KBM-7 (cell line): ENCODE measurements around the gene MACROD2.

Source experiments
- DNase-seq: peaks from one replicate; pipeline ENCODE4 v3.0.0-alpha.2; 2015
- in situ Hi-C: fragments of 300-500 bp; cut with MboI; formaldehyde crosslinking; loops from 2 replicates; pipeline ENCODE4 v1.14.3; 2020; ENCODE audit warnings: low sequenced_read_pairs, low pct_unique_long_range_greater_than_20kb, mixed read lengths

MACROD2 gene

DNA sequence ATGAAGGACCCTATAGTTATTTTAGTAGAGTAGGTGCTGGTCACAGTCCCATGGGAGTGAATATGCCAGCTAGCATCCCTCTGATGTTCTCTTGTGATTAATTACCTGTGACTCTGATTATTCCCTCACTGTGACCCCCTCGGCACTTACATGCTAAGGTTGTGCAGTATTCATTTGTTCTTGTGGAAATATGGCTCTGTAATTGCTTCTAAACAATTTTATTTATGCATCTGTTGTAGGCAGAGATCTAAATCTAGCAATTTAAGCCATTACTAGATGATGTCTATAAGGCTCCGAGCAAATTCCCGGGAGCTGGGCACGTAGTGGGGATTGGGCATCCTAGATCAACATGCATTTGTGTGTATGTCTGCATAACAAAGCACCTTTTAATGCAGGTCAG, 1616.2 kb downstream of the MACROD2 start:
- DNase-seq, result no peak
- in situ Hi-C loops, result loop anchor here (25.0 kb wide), 1 partner anchor 99 kb away; no protein-coding TSS in a partner anchor

DNA sequence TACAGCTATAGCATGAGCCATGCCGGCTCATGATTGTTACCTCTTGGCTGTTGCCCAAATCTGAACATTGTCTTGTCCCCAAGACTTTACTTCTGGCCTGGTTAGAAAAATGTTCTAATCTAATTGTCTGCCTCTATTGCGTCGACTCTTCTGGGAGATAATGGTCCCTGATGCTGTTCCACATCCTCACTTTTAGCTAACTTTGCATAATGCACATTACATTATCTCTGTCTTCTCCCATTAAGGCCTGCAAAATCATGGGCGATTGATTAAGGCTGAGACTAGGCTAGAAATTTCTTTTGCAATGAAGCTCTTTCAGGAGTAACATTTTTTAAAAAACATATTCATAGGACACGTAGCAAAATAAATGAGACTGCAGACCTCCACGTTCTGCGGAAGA, 1616.9 kb downstream of the MACROD2 start:
- in situ Hi-C loops, result loop anchor here (25.0 kb wide), 1 partner anchor 100 kb away; no protein-coding TSS in a partner anchor
- DNase-seq, result no peak

DNA sequence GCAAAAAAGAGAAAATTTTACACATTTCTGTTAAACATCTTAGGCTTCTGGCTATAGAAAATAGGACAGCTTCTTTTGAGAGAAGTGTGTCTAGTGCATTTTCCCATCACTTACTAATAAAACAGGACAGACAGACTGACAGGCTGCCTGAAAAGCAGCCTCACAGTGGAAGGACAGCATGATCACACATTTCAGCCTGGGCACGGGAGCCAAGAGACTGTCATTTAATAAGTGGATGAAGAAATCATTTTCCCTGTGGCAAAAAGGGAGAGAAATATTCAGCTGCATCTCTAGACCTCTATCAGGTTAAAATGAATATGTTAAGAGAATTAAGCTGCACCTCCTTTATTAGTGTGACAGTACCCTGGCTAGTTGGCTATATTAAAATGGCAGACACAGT, 1617.5 kb downstream of the MACROD2 start:
- in situ Hi-C loops, result loop anchor here (25.0 kb wide), 1 partner anchor 100 kb away; no protein-coding TSS in a partner anchor
- DNase-seq, result no peak

DNA sequence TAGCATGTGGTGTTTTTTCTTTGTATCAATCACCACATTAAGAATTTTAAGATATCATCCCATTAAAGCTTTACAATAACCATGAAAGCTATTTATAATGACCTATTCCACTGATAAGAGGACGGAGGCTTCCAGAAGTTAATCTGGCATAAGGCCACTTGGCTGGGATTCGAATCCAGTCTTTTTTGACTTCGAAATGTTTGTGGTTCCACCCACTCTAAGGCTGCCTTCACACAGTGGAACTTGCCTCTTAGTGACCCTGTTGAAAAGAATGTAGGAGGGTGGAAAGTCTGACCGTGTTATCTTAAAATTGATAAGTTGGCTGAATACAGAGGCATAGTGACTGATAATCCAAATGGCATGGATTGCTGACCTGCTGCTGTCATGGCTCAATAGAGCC, 1618.2 kb downstream of the MACROD2 start:
- in situ Hi-C loops, result loop anchor here (25.0 kb wide), 1 partner anchor 101 kb away; no protein-coding TSS in a partner anchor
- DNase-seq, result no peak

DNA sequence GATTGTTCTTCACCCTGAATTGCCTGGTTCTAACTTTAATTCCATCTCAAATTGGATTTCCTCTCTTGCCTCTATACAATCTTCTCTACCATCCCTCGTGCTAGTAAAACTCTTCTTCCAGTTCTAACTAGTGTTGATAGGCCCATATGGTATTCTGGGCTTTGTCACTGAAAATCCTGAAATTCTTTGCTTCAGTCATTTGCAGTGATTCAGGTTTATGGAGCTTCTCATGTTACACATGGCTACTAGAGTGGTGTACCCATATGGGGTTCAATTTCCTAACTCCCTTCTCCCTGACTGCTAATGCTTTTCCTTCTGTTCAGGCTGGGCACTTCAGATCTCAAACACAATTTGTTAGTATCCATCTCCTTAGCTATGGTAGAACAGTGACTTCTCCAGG, 1621.3 kb downstream of the MACROD2 start:
- DNase-seq, result no peak
- in situ Hi-C loops, result loop anchor here (25.0 kb wide), 1 partner anchor 104 kb away; no protein-coding TSS in a partner anchor

DNA sequence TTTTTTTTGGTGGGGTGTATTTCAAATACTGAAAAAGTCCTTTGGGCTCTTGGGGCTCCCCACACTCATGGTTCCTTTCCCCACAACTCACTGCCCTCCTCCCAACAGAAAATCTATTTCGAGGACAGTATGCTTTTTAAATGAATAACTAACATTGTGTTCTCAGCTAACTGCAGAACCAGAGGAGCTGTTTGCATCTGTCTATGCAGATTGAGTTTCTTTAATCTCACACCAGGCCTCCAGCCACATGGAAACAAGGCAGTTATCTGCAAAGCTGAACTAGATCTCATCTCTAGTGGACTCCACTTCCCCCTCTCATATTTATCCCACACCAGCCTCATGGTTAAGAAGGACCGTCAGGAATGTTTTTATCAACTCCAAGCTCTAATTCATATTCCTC, 1622.8 kb downstream of the MACROD2 start:
- in situ Hi-C loops, result loop anchor here (25.0 kb wide), 1 partner anchor 106 kb away; no protein-coding TSS in a partner anchor
- DNase-seq, result no peak

DNA sequence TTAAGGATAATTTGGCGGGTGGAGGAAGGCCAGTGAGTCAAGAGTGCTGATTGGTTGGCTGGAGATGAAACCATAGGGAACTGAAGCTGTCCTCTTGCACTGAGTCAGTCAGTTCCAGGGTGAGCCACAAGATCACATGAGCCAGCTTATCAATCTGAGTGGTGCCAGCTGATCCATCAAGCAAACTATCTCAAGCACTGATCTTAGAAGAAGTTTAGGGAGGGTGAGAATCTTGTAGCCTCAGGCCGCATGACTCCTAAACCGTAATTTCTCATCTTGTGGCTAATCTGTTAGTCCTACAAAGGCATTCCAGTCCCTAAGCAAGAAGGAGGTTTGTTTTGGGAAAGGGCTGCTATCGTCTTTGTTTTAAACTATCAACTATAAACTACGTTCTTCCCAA, 1623.6 kb downstream of the MACROD2 start:
- DNase-seq, result no peak
- in situ Hi-C loops, result loop anchor here (25.0 kb wide), 1 partner anchor 107 kb away; no protein-coding TSS in a partner anchor

DNA sequence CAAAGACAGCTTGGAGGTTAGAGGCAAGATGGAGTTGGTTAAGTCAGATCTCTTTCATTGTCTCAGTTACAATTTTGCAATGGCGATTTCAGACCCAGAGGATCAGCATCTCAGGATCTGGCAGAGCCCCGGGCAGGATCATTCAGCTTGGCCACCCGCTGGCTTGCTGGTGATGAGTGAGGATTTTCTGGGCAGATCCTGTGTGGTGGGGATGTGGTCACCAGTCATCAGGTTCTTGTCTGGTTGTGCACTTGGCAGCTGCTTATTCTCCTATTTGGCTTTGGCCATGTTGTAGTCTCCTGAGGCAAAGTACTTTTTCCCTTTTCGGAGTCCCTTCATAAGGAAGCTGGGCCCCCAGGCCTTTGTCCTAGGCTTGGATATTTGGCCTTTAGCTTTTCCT, 1624.0 kb downstream of the MACROD2 start:
- no peak for DNase-seq
- in situ Hi-C loops, result loop anchor here (25.0 kb wide), 1 partner anchor 107 kb away; no protein-coding TSS in a partner anchor

DNA sequence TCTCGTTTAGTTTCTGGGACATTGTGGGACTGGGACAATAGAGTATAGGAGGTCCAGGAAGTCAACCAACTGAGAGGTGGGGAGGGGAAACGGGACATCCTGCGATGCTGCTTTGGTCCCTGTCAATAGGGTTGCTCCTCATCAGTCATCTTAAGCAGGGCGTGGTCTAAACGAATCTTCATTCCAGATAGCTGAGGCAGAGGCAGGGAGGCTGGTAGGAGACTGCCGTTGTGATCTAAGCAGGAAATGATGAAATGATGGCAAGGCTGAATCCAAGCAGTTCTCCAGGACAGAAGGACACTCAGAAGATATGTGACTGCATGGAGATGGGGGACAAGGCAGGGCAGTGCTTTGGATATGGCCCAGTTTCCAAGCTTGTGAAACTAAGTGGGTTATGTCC, 1624.5 kb downstream of the MACROD2 start:
- in situ Hi-C loops, result loop anchor here (25.0 kb wide), 1 partner anchor 108 kb away; no protein-coding TSS in a partner anchor
- DNase-seq, result no peak

DNA sequence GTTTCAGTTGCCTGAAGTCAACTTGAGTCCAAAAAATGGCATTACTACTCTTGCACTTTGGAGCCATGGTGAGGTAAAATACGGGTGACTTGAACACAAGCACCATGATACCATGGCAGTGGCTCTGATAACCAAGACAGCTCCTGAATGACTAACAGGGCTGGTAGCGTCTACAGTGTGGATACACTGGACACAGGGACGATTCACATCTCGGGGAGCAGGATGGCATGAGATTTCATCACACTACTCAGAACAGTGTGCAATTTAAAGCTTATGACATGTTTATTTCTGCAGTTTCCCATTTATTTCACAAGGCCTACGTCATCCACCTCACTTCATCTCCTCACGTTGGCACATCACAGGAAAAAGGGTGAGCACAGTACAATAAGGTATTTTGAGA, 1627.1 kb downstream of the MACROD2 start:
- in situ Hi-C loops, result loop anchor here (25.0 kb wide), 1 partner anchor 110 kb away; no protein-coding TSS in a partner anchor
- DNase-seq, result no peak

DNA sequence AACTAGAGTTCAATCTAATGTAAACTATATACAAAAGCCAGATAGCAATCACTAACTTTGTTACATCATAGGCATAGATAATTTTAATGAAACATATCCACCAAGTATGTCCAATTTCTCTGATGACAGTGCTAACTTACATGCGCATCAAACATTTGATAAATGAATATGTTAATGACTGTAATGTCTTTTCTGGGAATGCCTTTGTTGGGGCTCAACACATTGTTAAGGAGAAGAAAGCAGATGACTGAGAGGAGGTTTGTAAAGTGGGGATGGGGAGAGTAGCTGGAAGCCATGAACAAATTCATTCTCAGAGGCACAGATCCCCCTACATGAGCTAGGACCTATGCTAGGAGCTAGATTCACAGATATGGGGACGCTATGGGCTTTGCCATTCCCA, 1627.9 kb downstream of the MACROD2 start:
- in situ Hi-C loops, result loop anchor here (25.0 kb wide), 1 partner anchor 111 kb away; no protein-coding TSS in a partner anchor

DNA sequence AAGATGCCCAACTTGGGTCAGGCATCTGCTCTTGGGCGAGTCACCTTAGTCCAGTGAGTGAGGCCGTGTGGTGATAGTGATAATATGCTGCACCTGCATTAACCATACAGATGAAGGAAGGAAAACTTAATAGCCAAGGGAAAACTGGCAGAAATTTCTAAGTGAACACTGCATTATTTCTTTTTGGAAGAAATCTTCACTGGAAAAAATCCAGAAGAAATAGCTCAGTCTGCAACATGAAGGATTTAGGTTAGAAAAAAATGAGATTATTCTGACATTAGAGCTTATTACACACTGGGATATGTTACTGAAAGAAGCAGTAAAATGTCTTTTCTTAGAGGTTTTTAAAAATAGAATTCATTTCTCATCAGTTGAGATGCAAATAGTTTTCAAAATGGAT, 1630.7 kb downstream of the MACROD2 start:
- no peak for DNase-seq
- in situ Hi-C loops, result no loop called here

More for the DNA sequence above, 1627.9 kb downstream of the MACROD2 start:
- DNase-seq, result no peak

DNA sequence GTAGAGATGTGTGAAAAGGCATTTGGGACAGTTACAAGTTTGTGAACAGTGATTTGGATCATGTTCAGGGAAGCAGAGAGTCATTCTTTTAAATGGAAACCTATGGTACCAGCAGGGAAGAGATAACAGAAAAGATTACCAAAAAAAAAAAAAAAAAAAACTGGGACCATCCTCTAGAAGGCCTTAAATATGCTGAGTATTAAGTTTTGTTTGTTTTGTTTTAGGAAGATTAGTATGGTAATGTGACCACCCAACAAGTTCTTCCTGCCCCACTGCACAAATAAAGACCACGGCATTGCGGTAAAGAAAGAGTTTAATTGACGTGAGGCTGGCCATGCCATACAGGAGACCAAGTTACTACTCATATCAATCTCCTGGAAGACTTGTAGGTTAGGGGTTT, 1631.8 kb downstream of the MACROD2 start:
- in situ Hi-C loops, result no loop called here
- DNase-seq, result no peak

DNA sequence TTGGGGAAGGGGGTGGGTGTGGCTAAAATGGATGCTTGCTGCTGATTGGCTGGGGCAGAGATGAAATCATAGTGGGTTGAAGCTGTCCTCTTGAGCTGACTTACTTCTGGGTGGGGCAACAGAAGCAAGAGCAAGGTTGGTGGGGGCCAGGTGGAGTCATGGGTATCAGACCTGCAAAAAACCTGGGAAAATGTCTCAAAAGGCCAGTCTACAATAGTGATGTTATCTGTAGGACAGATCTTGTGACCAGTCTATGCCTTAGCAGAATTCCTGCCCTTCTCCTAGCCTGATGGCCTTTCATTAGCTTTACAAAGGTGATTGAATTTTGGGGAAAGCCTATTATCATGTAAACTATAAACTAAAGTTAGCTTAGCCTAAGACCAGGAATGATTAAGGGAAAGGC, 1632.2 kb downstream of the MACROD2 start:
- no peak for DNase-seq
- in situ Hi-C loops, result no loop called here

DNA sequence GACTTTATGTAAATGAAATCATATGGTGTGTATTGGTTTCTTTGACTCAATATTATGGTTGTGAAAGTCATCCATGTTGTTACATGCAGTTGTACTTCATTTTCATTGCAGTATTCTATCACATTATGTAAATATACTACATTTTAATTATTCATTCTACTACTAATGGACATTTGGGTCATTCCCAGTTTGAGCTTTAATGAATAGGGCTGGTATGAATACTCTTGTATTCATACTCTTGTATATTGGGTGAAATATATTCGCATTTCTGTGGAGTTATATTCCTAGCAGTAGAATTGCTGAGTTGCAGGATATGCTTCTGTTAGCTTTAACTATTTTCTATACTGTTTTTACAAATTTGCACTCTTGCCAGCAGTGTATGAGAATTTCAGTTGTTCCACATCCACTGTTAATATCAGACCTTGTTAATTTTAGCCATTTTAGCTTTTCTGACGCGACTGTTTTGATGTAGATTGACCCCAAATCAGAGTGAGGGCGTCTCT, 1633.6 kb downstream of the MACROD2 start:
- in situ Hi-C loops, result no loop called here

DNA sequence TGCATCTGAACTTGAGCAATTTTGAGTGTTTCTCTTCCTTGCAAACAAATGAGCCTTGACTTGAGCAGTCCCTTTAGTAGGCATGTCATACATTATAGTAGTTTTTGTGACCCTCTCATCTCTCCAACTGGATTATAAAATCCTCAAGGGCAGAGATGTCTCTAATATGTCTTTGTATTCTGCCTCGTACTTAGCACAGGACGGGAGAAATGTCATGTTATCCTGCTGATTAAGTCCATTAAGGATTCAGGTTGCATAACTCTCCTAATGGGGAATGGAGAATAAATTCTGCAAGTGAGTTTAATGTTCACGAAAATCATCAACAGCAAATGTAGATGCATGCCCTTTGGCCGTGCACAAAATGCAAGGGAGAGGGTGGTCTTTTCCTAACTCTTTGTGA, 1635.0 kb downstream of the MACROD2 start:
- DNase-seq, result no peak
- in situ Hi-C loops, result no loop called here

More for the DNA sequence above, 1633.6 kb downstream of the MACROD2 start:
- no peak for DNase-seq

DNA sequence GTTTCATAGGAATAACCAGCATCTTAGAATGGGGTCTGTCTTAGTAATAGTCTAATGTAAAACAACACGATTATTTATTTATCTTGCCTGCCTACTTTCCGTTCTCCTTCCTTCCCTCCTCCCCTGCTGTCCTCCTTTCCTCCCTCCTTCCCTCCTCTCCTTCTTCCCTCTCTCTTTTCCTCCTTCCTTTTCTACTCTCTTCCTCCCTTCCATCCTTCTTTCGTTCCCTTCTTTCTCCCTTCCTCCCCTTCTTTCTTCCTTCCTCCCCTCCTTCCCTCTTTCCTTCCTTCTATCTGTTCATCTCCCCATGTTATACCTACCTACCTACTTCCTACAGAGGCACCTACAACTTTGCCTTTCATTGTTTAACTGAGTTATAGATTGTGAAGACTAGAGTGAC, 1637.4 kb downstream of the MACROD2 start:
- no peak for DNase-seq
- in situ Hi-C loops, result no loop called here

DNA sequence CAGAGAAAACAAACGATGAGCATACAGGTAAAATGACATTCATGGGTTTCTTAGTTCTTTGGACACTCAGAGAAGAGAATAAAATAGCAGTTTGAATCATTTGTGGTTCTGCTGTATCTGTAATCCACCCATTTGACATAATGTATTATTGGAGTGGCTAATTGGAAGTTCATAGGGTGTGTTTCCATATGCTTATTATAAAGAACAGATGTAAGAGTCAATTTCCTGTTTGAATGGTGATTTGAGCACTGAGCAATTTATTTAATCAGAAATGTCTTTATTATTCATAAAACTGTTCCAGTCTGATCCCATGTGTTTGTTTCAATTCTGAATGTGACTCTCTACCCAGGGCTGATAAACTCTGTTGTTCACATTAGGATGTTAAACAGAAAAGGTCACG, 1638.8 kb downstream of the MACROD2 start:
- in situ Hi-C loops, result no loop called here

DNA sequence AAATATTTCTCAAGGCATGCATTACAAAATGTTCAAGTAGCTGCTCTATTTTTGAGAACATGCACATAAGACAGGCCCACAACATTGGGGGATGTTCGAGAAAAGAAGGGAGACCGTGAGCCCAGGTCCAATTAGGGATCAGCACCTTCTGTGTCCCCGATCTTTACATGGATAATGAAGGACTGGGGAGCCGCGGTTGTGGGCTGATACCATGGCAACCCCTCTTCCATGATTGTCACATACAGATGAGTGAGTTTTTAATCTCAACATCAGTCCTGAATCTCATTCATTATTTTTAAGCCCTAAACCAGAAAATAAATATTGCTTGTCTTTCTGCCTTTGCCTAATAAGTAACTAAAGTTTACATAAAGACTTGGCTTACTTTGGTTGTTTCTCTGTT, 1642.2 kb downstream of the MACROD2 start:
- in situ Hi-C loops, result no loop called here
- no peak for DNase-seq

More for the DNA sequence above, 1638.8 kb downstream of the MACROD2 start:
- no peak for DNase-seq

DNA sequence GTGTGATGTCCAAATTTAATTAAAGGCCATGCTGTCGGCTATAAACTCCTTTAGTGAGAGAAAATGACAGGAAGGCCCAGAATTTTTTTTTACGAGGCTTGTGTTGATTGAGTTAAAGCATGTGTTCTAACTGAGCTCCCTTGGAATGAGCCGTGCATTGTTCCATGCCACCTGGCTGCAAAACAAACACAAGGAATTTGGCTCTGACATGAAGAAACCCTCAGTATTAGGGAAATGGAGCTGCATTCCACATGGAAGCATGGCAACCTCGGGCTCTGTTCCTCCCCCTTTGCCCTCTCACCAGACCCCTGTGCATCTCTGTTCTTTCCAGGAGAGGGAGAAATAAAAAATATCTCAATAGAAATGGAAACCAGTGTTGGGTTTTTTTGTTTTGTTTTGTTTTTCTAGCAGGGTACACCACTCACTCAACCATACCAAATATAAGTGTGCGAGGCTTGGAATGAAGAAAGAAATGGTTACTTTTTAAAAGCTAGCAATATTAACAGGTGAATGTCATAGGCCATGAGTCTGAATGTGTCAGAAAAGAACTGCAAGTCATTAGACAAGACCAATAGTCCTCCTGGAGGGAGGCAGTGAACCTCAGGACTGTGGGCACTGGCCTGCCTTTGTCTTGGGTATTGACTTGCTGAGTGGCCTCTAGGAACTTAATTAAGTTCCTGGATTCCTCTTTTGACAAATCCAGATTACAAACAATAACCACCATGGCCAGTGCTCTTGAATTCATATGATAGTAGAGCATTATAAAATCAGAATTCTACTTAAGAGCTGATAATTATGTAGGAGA, 1642.8 kb downstream of the MACROD2 start:
- in situ Hi-C loops, result no loop called here
- no peak for DNase-seq
